ENCODE results near the gene TPBGL. TPM values are rescaled to one million over a fixed set of nuclear protein-coding genes. Genes with fewer than 3 reads are reported as not detected.

Gene TPBGL
- total and polyA plus RNA-seq, 2 donors (not counting 1 experiment from before 2014, with no cell fraction given): not detected

GRCh38 chr11:75237050-75237449 is 3.5 kb upstream of the TPBGL start:
- H3K27me3 ChIP-seq (ENCODE audit: control insufficient read depth, insufficient read depth, low read length): peaks cover 20% of the 10 kb centered on the region
- TF ChIP-seq EZH2 (IDR thresholded peaks at IDR 0.05; ENCODE audit: low read length, missing control alignments): no peak
- TF ChIP-seq, protein P1, sequence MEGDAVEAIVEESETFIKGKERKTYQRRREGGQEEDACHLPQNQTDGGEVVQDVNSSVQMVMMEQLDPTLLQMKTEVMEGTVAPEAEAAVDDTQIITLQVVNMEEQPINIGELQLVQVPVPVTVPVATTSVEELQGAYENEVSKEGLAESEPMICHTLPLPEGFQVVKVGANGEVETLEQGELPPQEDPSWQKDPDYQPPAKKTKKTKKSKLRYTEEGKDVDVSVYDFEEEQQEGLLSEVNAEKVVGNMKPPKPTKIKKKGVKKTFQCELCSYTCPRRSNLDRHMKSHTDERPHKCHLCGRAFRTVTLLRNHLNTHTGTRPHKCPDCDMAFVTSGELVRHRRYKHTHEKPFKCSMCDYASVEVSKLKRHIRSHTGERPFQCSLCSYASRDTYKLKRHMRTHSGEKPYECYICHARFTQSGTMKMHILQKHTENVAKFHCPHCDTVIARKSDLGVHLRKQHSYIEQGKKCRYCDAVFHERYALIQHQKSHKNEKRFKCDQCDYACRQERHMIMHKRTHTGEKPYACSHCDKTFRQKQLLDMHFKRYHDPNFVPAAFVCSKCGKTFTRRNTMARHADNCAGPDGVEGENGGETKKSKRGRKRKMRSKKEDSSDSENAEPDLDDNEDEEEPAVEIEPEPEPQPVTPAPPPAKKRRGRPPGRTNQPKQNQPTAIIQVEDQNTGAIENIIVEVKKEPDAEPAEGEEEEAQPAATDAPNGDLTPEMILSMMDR (conservative IDR thresholded peaks at IDR 0.05 in 1 of 2, IDR thresholded peaks at IDR 0.05 in 1 of 2; ENCODE audit: low read depth in 1 of 2, low read length in 2 of 2): no peak
- no peak overlapping the region for H3K4me2 ChIP-seq (ENCODE audit: extremely low read depth, insufficient read depth, low read length)
- H2AFZ ChIP-seq (ENCODE audit: low read length): no peak overlapping the region
- H3K79me2 ChIP-seq (ENCODE audit: control insufficient read depth, insufficient read depth, low read length): no peaks in the 10 kb centered on the region
- no peak for DNase-seq (ENCODE audit: low read depth in 2 of 2)
- H3K9me3 ChIP-seq (ENCODE audit: control insufficient read depth, insufficient read depth, low read depth, low read length): no peaks in the 10 kb centered on the region
- no peaks in the 10 kb centered on the region for H3K36me3 ChIP-seq (ENCODE audit: control insufficient read depth, insufficient read depth, low read length)
- H3K4me1 ChIP-seq (ENCODE audit: control insufficient read depth, extremely low read depth, insufficient read depth, low read length): no peaks in the 10 kb centered on the region
- no peak overlapping the region for H3K9ac ChIP-seq (ENCODE audit: insufficient read depth, low read length)
- H4K20me1 ChIP-seq (ENCODE audit: control insufficient read depth, extremely low read depth, insufficient read depth, low read length): no peaks in the 10 kb centered on the region
- no peak overlapping the region for H3K27ac ChIP-seq (ENCODE audit: insufficient read depth, low read length)
- H3K4me3 ChIP-seq (replicated peaks in 1 of 4; ENCODE audit: control extremely low read depth in 1 of 4, insufficient read depth in 1 of 4, low read depth in 3 of 4, low read length in 4 of 4): no peak overlapping the region

GRCh38 chr11:75238595-75239440 is 1.8 kb upstream of the TPBGL start:
- Histone ChIP-seq H3K36me3 (ENCODE audit: control insufficient read depth, insufficient read depth, low read length) (no peaks in the 10 kb centered on the region), H4K20me1 (ENCODE audit: control insufficient read depth, extremely low read depth, insufficient read depth, low read length) (no peaks in the 10 kb centered on the region), H3K4me1 (ENCODE audit: control insufficient read depth, extremely low read depth, insufficient read depth, low read length) (no peaks in the 10 kb centered on the region), H3K27me3 (ENCODE audit: control insufficient read depth, insufficient read depth, low read length) (peaks cover 29% of the 10 kb centered on the region), H3K9me3 (ENCODE audit: control insufficient read depth, insufficient read depth, low read depth, low read length) (no peaks in the 10 kb centered on the region), H3K79me2 (ENCODE audit: control insufficient read depth, insufficient read depth, low read length) (no peaks in the 10 kb centered on the region), H3K27ac (ENCODE audit: insufficient read depth, low read length) (no peak overlapping the region), H3K4me2 (ENCODE audit: extremely low read depth, insufficient read depth, low read length) (no peak overlapping the region), H2AFZ (ENCODE audit: low read length) (no peak overlapping the region), H3K9ac (ENCODE audit: insufficient read depth, low read length) (no peak overlapping the region), H3K4me3 (replicated peaks in 1 of 4; ENCODE audit: control extremely low read depth in 1 of 4, insufficient read depth in 1 of 4, low read depth in 3 of 4, low read length in 4 of 4) (no peak overlapping the region)
- no peak for DNase-seq (ENCODE audit: low read depth in 2 of 2)
- TF ChIP-seq EZH2 (IDR thresholded peaks at IDR 0.05; ENCODE audit: low read length, missing control alignments): no peak
- TF ChIP-seq, protein P1 (conservative IDR thresholded peaks at IDR 0.05 in 1 of 2, IDR thresholded peaks at IDR 0.05 in 1 of 2; ENCODE audit: low read depth in 1 of 2, low read length in 2 of 2): no peak

DNA sequence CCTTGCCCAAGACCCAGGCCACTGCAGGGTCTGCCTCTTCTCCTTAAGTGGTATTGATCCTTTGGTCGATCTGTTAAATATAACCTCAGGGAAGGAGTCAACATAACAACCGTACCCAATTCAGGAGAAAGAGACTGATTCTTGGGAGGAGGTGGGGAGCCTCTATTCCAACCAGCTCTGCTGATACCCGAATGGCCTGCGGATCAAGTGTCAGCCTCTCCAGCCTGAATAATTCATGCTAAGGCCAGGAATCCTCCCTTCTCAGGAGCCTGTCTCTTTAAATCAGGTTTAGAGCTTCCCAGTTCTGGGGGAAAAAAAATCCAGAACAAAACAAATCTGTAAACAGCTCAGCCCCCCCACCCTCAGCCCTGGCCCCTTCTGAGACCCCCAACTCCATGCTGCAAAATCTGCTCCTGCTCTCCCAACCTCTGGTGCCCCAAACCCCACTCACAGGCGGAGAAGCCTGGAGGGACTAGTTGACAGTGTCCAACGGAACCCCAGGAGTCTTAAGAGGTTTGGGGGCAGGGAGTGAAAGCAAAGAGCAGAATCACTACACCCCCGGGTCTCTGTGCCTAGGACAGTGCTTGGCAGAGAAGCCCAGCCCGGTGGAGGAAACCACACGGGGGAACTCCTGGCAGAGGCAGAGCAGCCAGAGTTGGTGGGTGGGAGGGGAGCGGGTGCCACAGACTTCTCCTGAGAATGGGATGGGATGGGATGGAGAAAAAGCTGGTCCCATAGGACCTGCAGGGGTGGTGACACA is 863 bp upstream of the TPBGL start:
- no peaks in the 10 kb centered on the region for H3K79me2 ChIP-seq (ENCODE audit: control insufficient read depth, insufficient read depth, low read length)

More for the DNA sequence above, 863 bp upstream of the TPBGL start:
- H3K9ac ChIP-seq (ENCODE audit: insufficient read depth, low read length): no peak overlapping the region
- H3K4me1 ChIP-seq (ENCODE audit: control insufficient read depth, extremely low read depth, insufficient read depth, low read length): no peaks in the 10 kb centered on the region
- no peaks in the 10 kb centered on the region for H3K36me3 ChIP-seq (ENCODE audit: control insufficient read depth, insufficient read depth, low read length)
- H3K4me3 ChIP-seq (replicated peaks in 1 of 4; ENCODE audit: control extremely low read depth in 1 of 4, insufficient read depth in 1 of 4, low read depth in 3 of 4, low read length in 4 of 4): no peak overlapping the region
- H2AFZ ChIP-seq (ENCODE audit: low read length): no peak overlapping the region
- H4K20me1 ChIP-seq (ENCODE audit: control insufficient read depth, extremely low read depth, insufficient read depth, low read length): no peaks in the 10 kb centered on the region
- no peak overlapping the region for H3K4me2 ChIP-seq (ENCODE audit: extremely low read depth, insufficient read depth, low read length)
- H3K9me3 ChIP-seq (ENCODE audit: control insufficient read depth, insufficient read depth, low read depth, low read length): no peaks in the 10 kb centered on the region
- H3K27ac ChIP-seq (ENCODE audit: insufficient read depth, low read length): no peak overlapping the region
- DNase-seq (ENCODE audit: low read depth in 2 of 2): no peak
- no peak for TF ChIP-seq EZH2 (IDR thresholded peaks at IDR 0.05; ENCODE audit: low read length, missing control alignments)
- TF ChIP-seq, protein P1 (conservative IDR thresholded peaks at IDR 0.05 in 1 of 2, IDR thresholded peaks at IDR 0.05 in 1 of 2; ENCODE audit: low read depth in 1 of 2, low read length in 2 of 2): no peak
- peaks cover 34% of the 10 kb centered on the region for H3K27me3 ChIP-seq (ENCODE audit: control insufficient read depth, insufficient read depth, low read length)
